Common myeloid progenitor, CD34-positive (primary cell): ENCODE results near the gene TTC28.

Experiments used
- CTCF ChIA-PET: fragments of 350-600 bp; sonication (Branson Sonifier 250); formaldehyde crosslinking; loops from one replicate; lab custom pipeline; 2021; ENCODE audit warnings: antibody characterized with exemption; lab: Charles Lee
- POLR2A ChIA-PET: fragments of 350-600 bp; sonication (Branson Sonifier 250); formaldehyde crosslinking; loops from one replicate; lab custom pipeline; 2021; ENCODE audit warnings: antibody characterized with exemption; lab: Charles Lee
- DNase-seq, 3 donors: peaks; one replicate each; pipeline versions ENCODE4 v3.0.0 to v3.0.0-alpha.2; 2013
- H3K27ac ChIP-seq, 2 experiments: 1 replicate in 1 of 2; 2 replicates in 1 of 2; pipeline ENCODE4 v1.7.0; 2013; ENCODE audit warnings: inconsistent platforms in 2 of 2, low read length in 2 of 2, mild to moderate bottlenecking in 2 of 2, low read depth in 1 of 2, moderate library complexity in 1 of 2; ENCODE audit not compliant: severe bottlenecking in 2 of 2, insufficient read depth in 1 of 2, poor library complexity in 1 of 2
- H3K27me3 ChIP-seq, 5 experiments: replicated peaks in 2 of 5; 1 replicate in 3 of 5; 2 replicates in 2 of 5; pipeline versions ENCODE4 v1.6.1 to v1.7.0; 2013; ENCODE audit warnings: low read length in 4 of 5, mild to moderate bottlenecking in 2 of 5, moderate library complexity in 2 of 5, inconsistent platforms in 1 of 5; ENCODE audit not compliant: insufficient read depth in 5 of 5, control insufficient read depth in 4 of 5
- H3K36me3 ChIP-seq, 4 experiments: 1 replicate in 2 of 4; 2 replicates in 2 of 4; pipeline versions ENCODE4 v1.6.1 to v1.7.0; 2013; ENCODE audit warnings: low read length in 3 of 4, control low read depth in 1 of 4, mild to moderate bottlenecking in 1 of 4; ENCODE audit not compliant: control insufficient read depth in 4 of 4, insufficient read depth in 4 of 4
- H3K4me1 ChIP-seq, 4 experiments: 1 replicate in 3 of 4; 2 replicates in 1 of 4; pipeline versions ENCODE4 v1.6.1 to v1.7.1; 2013; ENCODE audit warnings: low read length in 3 of 4, mild to moderate bottlenecking in 3 of 4, control low read depth in 1 of 4, inconsistent platforms in 1 of 4, moderate library complexity in 1 of 4; ENCODE audit not compliant: control insufficient read depth in 4 of 4, insufficient read depth in 4 of 4; ENCODE audit errors: control extremely low read depth in 1 of 4
- H3K4me3 ChIP-seq, 7 experiments: 1 replicate in 4 of 7; 2 replicates in 3 of 7; pipeline versions ENCODE4 v1.5.1 to v1.7.0; 2013; ENCODE audit warnings: mild to moderate bottlenecking in 7 of 7, low read length in 6 of 7, moderate library complexity in 6 of 7, inconsistent platforms in 2 of 7, low read depth in 2 of 7, control low read depth in 1 of 7; ENCODE audit not compliant: insufficient read depth in 4 of 7, control insufficient read depth in 1 of 7; ENCODE audit errors: extremely low read depth in 1 of 7
- H3K9me3 ChIP-seq, 5 experiments: 1 replicate in 4 of 5; 2 replicates in 1 of 5; pipeline versions ENCODE4 v1.6.1 to v1.7.1; 2013; ENCODE audit warnings: low read length in 4 of 5, mild to moderate bottlenecking in 2 of 5, inconsistent platforms in 1 of 5, low read depth in 1 of 5, moderate library complexity in 1 of 5; ENCODE audit not compliant: control insufficient read depth in 4 of 5, insufficient read depth in 2 of 5; ENCODE audit errors: control extremely low read depth in 1 of 5
- WGBS: methylation state at CpG from one replicate; pipeline ENCODE4 v1.1.5; 2013; ENCODE audit not compliant: insufficient coverage; 5-methylcytosine and 5-hydroxymethylcytosine counted together

TTC28 gene

DNA sequence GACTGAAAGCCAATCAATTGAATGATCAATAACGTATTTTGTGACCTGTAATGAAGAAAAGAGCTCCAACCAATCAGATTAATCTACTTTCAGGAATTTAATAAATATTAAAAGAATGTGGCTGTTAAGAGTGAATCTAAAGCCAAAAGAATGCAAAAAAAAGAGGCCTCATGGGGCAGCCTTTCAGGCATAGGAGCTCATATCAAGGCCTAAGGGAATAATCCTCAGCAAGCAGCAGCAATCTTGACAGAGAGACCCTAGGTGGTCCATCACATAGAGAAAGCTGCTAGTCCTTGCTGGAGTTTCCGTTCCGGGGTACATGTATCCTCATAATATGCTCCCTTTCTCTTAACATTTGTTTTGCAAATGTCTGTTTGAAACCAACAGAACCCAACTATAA, 447.4 kb downstream of the TTC28 start:
- WGBS, result 100% methylated on average over 2 of the region's 3 CpGs
- Histone ChIP-seq H3K27ac (no peak overlapping the region), H3K27me3 (no peaks in the 10 kb centered on the region), H3K9me3 (no peaks in the 10 kb centered on the region), H3K4me3 (no peak overlapping the region), H3K4me1 (no peaks in the 10 kb centered on the region), H3K36me3 (no peaks in the 10 kb centered on the region)
- CTCF ChIA-PET, result interaction anchor here (1.2 kb wide), 1 partner anchor 20 kb away, joined by 3 read pairs; no protein-coding TSS in a partner anchor
- POLR2A ChIA-PET, result no interaction called here
- no peak for DNase-seq

DNA sequence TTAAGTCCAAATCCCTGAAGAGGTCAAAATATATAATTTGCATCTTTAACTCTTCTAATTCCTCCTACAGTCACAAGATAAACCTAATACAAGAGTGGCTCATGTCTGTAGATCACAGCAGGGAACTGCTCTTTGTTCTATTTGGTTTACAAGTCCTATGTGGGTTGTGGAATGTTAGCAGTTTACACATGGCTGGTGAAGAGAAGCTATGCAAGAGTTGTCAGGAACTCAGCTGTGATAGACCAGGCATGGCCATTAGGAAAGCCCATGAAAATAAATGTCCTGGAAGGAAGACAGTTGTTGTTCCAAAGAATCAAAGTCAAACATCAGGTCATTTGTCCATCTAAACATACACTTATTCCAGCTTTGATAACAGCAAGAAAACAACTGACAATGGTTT, 448.2 kb downstream of the TTC28 start:
- Histone ChIP-seq H3K9me3 (no peaks in the 10 kb centered on the region), H3K4me3 (no peak overlapping the region), H3K36me3 (no peaks in the 10 kb centered on the region), H3K4me1 (no peaks in the 10 kb centered on the region), H3K27ac (no peak overlapping the region), H3K27me3 (no peaks in the 10 kb centered on the region)
- no peak for DNase-seq
- POLR2A ChIA-PET, result no interaction called here
- CTCF ChIA-PET, result interaction anchor here (0.6 to 1.2 kb wide), 2 partner anchors 21 to 308 kb away, joined by 3 to 4 read pairs; no protein-coding TSS in a partner anchor

DNA sequence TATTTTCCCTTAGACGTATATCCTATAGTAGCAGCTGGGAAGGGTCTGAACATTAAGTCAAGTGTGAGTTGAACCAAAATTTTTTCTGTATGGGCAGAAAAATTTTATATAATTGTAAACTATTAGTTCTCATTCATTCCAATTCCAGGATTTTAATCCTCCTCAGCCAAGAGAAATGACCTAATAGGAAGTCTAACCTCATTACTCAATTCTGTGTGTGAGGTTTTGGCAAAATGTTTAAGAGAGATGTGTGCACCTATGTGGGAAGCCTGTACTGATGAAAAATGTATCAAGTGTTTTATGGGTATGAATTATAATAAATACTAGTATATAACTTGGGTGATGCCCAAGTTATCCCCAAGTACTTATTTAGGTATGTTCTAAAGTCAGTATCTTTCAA, 449.0 kb downstream of the TTC28 start:
- no peaks in the 10 kb centered on the region for H3K9me3 ChIP-seq
- no peak overlapping the region for H3K4me3 ChIP-seq
- CTCF ChIA-PET, result no interaction called here
- POLR2A ChIA-PET, result no interaction called here
- no peaks in the 10 kb centered on the region for H3K36me3 ChIP-seq
- no peak overlapping the region for H3K27ac ChIP-seq
- DNase-seq, result no peak
- 100% methylated on average over 1 of the region's 1 CpG for WGBS
- H3K4me1 ChIP-seq, result no peaks in the 10 kb centered on the region
- H3K27me3 ChIP-seq, result no peaks in the 10 kb centered on the region

DNA sequence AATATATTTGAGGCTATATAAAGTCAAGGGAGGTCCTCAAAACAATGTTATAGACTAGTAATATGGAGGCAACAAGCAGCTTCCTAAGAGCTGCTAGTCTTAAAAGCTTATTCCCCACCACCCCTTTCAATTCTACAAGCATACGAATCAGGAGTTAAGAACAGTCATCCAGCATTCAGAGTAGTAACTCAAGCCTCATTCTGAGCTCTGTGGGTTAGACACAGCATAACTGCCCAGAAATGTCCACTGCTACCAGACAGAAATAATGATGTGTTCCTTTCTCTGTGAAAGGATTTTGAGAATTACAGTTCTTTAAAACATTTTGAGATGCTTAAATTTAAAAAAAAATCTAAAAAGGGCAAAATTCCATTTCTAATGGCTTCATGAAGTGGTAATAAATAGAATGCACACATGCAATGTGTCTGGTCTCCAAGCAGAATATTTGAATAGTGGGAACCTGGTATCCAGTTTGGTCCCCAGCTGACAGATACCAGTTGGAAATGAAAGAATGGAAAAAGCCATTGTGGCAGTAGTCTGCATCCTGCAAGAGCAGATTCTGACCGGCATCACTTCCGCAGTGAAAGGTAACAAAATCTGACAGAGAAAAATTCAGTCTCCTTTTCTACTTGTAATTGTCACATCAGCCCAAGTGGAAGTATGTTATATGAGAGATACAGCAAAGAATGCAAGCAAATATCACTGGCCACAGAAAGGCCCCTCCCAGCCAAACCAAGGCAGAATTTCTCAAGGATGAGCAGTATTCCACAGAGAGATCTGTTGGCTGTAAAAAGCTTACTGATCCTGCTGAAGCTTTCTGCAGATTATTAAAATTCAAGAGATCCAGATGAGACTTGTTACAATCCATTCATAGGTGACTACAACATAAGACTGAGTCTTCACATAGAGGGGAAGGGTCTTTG, 449.8 kb downstream of the TTC28 start:
- POLR2A ChIA-PET, result no interaction called here
- Histone ChIP-seq H3K4me3 (no peak overlapping the region), H3K27me3 (no peaks in the 10 kb centered on the region), H3K27ac (no peak overlapping the region), H3K9me3 (no peaks in the 10 kb centered on the region), H3K4me1 (no peaks in the 10 kb centered on the region), H3K36me3 (no peaks in the 10 kb centered on the region)
- no peak for DNase-seq
- CTCF ChIA-PET, result no interaction called here
- WGBS, result 100% methylated on average over 2 of the region's 3 CpGs

DNA sequence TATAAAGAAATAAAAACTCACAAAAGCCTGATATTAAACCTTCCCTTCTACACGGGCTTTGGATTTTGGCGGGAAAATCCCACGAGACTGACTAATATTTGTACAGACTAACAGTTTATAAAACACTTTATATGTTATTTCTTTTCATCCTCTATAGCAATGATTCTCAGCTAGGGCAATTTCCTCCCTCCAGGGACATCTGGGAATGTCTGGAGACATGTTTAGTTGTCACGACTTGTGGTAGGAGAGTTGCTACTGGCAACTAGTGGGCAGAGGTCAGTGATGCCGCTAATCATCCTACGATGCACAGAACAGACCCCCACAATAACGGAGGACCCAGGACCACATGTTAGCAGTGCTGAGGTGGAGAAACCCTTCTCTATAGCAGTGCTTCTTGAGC, 455.8 kb downstream of the TTC28 start:
- no peak overlapping the region for H3K4me3 ChIP-seq

DNA sequence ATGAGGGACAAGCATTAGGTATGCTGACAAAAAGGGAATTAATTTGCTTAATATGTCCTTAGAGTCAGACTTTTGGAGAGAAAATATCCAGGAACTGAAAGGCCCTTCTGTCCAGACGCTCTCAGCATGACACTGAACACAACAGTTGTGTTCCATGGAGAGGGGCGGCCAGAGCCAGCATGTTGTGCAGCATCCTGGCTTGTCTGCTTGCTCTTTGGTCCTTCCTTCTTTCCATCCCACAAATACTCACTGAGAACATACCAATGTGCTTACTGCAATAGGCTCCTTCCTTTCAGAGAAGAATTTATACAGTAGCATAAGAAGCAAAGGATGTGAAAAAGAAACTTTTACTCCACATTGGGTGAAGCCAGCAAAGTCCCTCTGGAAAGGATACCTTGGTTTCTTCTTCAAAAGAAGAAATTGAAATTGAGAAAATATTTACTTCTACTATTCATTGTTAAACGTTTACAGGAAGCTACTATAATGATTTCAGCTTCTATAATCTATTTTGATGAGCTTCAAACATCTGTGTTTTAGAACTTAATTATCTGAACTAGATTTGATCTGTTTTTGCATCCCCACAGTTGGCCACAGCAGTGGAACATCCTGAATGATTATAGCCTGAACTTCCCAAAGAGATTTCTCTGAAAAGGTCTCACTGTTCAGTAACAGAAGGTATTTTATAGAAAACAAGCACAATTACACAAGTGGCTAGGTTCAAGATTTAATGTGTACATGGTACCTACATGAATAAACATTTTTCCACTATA, 456.5 kb downstream of the TTC28 start:
- no peaks in the 10 kb centered on the region for H3K27me3 ChIP-seq
- no peak overlapping the region for H3K4me3 ChIP-seq
- no peaks in the 10 kb centered on the region for H3K9me3 ChIP-seq
- no peaks in the 10 kb centered on the region for H3K4me1 ChIP-seq
- ChIA-PET POLR2A (no interaction called here), CTCF (no interaction called here)
- no peak for DNase-seq
- no peaks in the 10 kb centered on the region for H3K36me3 ChIP-seq
- H3K27ac ChIP-seq, result no peak overlapping the region
- no CpG with 5 or more reads among the region's 3 CpGs for WGBS

More for the DNA sequence above, 455.8 kb downstream of the TTC28 start:
- POLR2A ChIA-PET, result no interaction called here
- WGBS, result no CpG with 5 or more reads among the region's 7 CpGs
- DNase-seq, result no peak
- no peaks in the 10 kb centered on the region for H3K4me1 ChIP-seq
- H3K27me3 ChIP-seq, result no peaks in the 10 kb centered on the region
- no peak overlapping the region for H3K27ac ChIP-seq
- no peaks in the 10 kb centered on the region for H3K36me3 ChIP-seq
- CTCF ChIA-PET, result no interaction called here
- H3K9me3 ChIP-seq, result no peaks in the 10 kb centered on the region

DNA sequence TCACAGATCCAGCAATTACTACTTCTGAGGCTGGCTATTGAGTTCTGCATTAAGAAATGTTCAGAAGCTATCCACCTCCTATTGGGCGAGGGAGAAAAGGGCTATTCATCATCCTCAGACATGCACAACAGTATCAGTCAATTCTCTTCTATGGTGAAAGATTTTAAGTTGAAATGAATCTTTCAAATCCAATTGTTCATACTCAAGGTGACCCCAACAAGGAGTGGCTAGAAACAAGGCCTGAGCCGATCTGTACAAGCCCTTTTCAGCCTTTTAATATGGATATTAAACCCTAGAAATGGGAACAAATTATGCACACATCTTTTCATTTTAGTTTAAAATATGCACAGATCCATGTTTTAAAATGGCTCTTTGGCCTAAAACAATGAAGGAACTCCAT, 457.1 kb downstream of the TTC28 start:
- ChIA-PET CTCF (no interaction called here), POLR2A (no interaction called here)
- no peak for DNase-seq
- no peaks in the 10 kb centered on the region for H3K4me1 ChIP-seq
- H3K9me3 ChIP-seq, result no peaks in the 10 kb centered on the region
- no CpG with 5 or more reads among the region's 2 CpGs for WGBS
- no peak overlapping the region for H3K4me3 ChIP-seq
- H3K27ac ChIP-seq, result no peak overlapping the region
- no peaks in the 10 kb centered on the region for H3K27me3 ChIP-seq
- H3K36me3 ChIP-seq, result no peaks in the 10 kb centered on the region
